Body of pancreas (tissue), 4 donors: Measurements from ENCODE around the gene ZMPSTE24. TPM values are rescaled to one million over a fixed set of nuclear protein-coding genes. Genes with fewer than 3 reads are reported as not detected.
A peak's percentile ranks its signal among the peaks of the same experiment; 100 is the strongest.

Experiments
- ATAC-seq: fragments of 150-250 bp; one replicate; pipeline ENCODE4 v1.9.1; 2016
- DNase-seq, 4 donors: peaks; one replicate each; pipeline ENCODE4 v3.0.0-alpha.2; 2019
- H3K27ac ChIP-seq, 4 donors: fragments of 200-600 bp; sonication (generic); 1 replicate in 3 of 4; 2 replicates in 1 of 4; pipeline versions ENCODE4 v1.5.1 to v1.6.1; 2016 to 2019; ENCODE audit warnings: mild to moderate bottlenecking in 1 of 4, mixed read lengths in 1 of 4, moderate library complexity in 1 of 4
- H3K27me3 ChIP-seq, 2 donors: fragments of 200-600 bp; sonication (generic); one replicate each; pipeline ENCODE4 v1.6.0; 2016; ENCODE audit warnings: mild to moderate bottlenecking in 1 of 2
- H3K36me3 ChIP-seq, 2 donors: fragments of 200-600 bp; sonication (generic); replicated peaks in 1 of 2; 2 replicates each; pipeline ENCODE4 v1.5.1; 2016; ENCODE audit warnings: low read depth in 2 of 2; ENCODE audit not compliant: insufficient read depth in 1 of 2
- H3K4me1 ChIP-seq: fragments of 200-600 bp; sonication (generic); one replicate; pipeline ENCODE4 v1.6.0; 2016
- H3K4me3 ChIP-seq, 2 donors: fragments of 200-600 bp; sonication (generic); 1 replicate in 1 of 2; 2 replicates in 1 of 2; pipeline ENCODE4 v1.5.1; 2016 to 2019
- H3K9me3 ChIP-seq, 3 donors: fragments of 200-600 bp; sonication (generic); 1 replicate in 2 of 3; 2 replicates in 1 of 3; pipeline ENCODE4 v1.5.1; 2016
- CTCF ChIP-seq, 7 experiments: fragments of 450-650 bp in 4 of 7; fragments of 200-600 bp in 3 of 7; sonication (generic) in 3 of 7; IDR thresholded peaks; one replicate each; pipeline ENCODE4 v1.5.1; 2016 to 2019; ENCODE audit warnings: antibody characterized with exemption in 7 of 7
- POLR2A ChIP-seq, 3 donors: fragments of 450-650 bp; IDR thresholded peaks; one replicate each; pipeline ENCODE4 v1.6.1; 2016; ENCODE audit warnings: antibody characterized with exemption in 3 of 3, mild to moderate bottlenecking in 2 of 3
- WGBS, 2 donors: methylation state at CpG; one replicate each; pipeline ENCODE4 v1.1.5; 2017; 5-methylcytosine and 5-hydroxymethylcytosine counted together
- intact Hi-C: fragments of 100-400 bp; cut with DNase I; formaldehyde crosslinking; loops from one replicate; pipeline ENCODE4 v1.15.1; 2023
- total RNA-seq, 2 donors: library from RNA; depleted of rRNA; stranded (reverse); fragments of >200 nt; gene quantifications; one replicate each; pipeline ENCODE4 v1.1.0, GENCODE V29; 2016

The ZMPSTE24 gene
- total RNA-seq, 2 donors from 2014 or later, result 20.8 to 25.7 TPM

DNA sequence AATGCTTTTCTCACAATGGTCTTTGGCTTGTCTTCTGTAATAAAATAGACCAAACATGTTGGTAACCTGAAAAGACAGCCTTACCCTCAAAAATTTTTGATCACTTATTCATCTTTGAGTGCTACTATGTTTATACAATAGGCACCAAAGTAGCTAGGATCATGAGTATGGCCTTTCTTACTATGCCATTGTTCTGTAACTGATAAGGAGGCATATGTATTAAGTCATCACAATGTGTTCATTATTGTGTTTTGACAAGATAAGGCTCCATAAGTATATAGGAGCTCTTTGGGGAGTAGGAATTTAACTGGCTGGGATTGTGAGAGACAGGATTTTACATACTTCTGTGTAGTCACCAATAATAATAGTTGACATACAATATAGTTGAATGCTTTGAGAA is 9.6 kb upstream of the ZMPSTE24 start:
- intact Hi-C loops, result no loop called here
- no peak for DNase-seq
- Histone ChIP-seq H3K36me3 (no peaks in the 10 kb centered on the region), H3K4me1 (no peaks in the 10 kb centered on the region), H3K27me3 (no peaks in the 10 kb centered on the region), H3K27ac (no peak overlapping the region), H3K9me3 (no peaks in the 10 kb centered on the region), H3K4me3 (no peak overlapping the region)
- no peak for ATAC-seq
- no peak for TF ChIP-seq CTCF (IDR thresholded peaks at IDR 0.05)
- no peak for TF ChIP-seq POLR2A (IDR thresholded peaks at IDR 0.05)

GRCh38 chr1:40251456-40251855 is 6.6 kb upstream of the ZMPSTE24 start:
- TF ChIP-seq POLR2A (IDR thresholded peaks at IDR 0.05) (no peak), CTCF (IDR thresholded peaks at IDR 0.05) (no peak)
- no peak for ATAC-seq
- intact Hi-C loops, result no loop called here

GRCh38 chr1:40252601-40253000 is 5.4 kb upstream of the ZMPSTE24 start:
- Histone ChIP-seq H3K9me3 (no peaks in the 10 kb centered on the region), H3K27me3 (no peaks in the 10 kb centered on the region), H3K4me3 (no peak overlapping the region), H3K4me1 (peaks cover 9% of the 10 kb centered on the region), H3K27ac (no peak overlapping the region), H3K36me3 (no peaks in the 10 kb centered on the region)
- 70 to 86% methylated on average over 2 of the region's 2 CpGs for WGBS, 2 donors
- intact Hi-C loops, result no loop called here
- TF ChIP-seq POLR2A (IDR thresholded peaks at IDR 0.05) (no peak), CTCF (IDR thresholded peaks at IDR 0.05) (no peak)
- ATAC-seq (no peak), DNase-seq (no peak)

More at GRCh38 chr1:40251456-40251855, 6.6 kb upstream of the ZMPSTE24 start:
- H3K4me3 ChIP-seq, result no peak overlapping the region
- DNase-seq, result no peak
- H3K27ac ChIP-seq, result no peak overlapping the region
- 63 to 71% methylated on average over 4 of the region's 4 CpGs for WGBS, 2 donors
- H3K9me3 ChIP-seq, result no peaks in the 10 kb centered on the region
- no peaks in the 10 kb centered on the region for H3K36me3 ChIP-seq
- no peaks in the 10 kb centered on the region for H3K27me3 ChIP-seq
- H3K4me1 ChIP-seq, result peaks cover 4% of the 10 kb centered on the region

DNA sequence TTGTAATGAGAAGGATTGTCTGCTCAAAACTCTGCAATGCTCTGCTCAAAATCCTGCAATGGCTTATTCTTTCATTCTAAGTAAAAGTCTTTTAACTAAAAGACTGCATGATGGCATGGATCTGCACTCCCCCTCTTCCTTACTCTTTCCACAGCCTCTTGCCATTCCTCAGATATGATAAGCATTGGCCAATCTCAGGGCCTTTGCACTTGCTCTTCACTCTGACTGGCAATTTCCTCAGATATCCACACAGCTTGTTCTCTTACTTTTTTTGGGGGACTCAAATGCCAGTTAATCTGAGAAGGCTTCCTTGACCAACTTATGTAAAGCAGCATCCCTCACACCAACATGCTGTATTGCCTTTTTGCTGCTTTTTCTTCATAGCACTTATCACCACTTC is 2.8 kb upstream of the ZMPSTE24 start:
- H3K4me3 ChIP-seq, result no peak overlapping the region
- intact Hi-C loops, result no loop called here
- DNase-seq, result no peak
- peaks cover 19% of the 10 kb centered on the region for H3K4me1 ChIP-seq
- ATAC-seq, result no peak
- no peaks in the 10 kb centered on the region for H3K36me3 ChIP-seq
- TF ChIP-seq POLR2A (IDR thresholded peaks at IDR 0.05) (no peak), CTCF (IDR thresholded peaks at IDR 0.05) (no peak)
- H3K27me3 ChIP-seq, result no peaks in the 10 kb centered on the region
- no peaks in the 10 kb centered on the region for H3K9me3 ChIP-seq
- no peak overlapping the region for H3K27ac ChIP-seq

DNA sequence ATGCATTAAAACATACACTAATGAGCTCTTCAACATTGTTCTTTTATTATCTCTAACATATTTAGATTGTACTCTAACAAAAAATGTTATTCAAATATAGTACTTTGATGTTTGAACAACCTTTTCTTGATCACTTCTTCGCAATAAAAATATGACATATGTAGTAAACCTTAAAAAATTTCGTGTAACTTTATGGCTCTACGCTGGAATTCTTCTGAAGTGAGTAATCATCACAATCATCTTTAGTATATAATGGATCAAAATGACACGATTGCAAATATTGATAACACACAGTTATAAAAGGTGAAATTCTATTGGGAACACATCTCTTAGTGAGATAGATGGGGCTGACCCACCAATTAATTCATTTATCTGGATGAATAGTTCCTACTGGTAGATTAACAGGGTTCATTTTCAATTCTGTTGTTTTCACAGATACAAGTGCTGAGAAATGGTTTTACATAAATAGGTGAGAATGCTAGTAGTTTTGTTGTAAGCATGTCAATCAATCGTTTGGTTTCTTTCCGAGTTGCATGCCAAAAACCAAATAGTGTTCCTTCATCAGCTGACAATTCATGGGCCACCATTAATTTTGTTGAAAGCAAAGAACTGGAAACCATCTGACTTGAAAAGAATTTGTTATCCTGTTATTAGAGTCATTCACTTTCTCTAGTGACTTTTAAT is 1.5 kb upstream of the ZMPSTE24 start:
- 50 to 53% methylated on average over 6 of the region's 6 CpGs for WGBS, 2 donors
- Histone ChIP-seq H3K4me3 (peak overlapping the region in 1 of 2 donors; percentile 48), H3K36me3 (peaks cover 0 to 1% of the 10 kb centered on the region in 2 donors), H3K9me3 (no peaks in the 10 kb centered on the region), H3K27me3 (no peaks in the 10 kb centered on the region), H3K4me1 (peaks cover 19% of the 10 kb centered on the region), H3K27ac (peak overlapping the region in 2 of 4 donors; percentile 94 to 97)
- DNase-seq (no peak), ATAC-seq (no peak)
- TF ChIP-seq POLR2A (IDR thresholded peaks at IDR 0.05) (no peak), CTCF (IDR thresholded peaks at IDR 0.05) (no peak)
- intact Hi-C loops, result no loop called here
